GM23338 (cell line): Measurements from ENCODE around the gene SNTG2.

Experiments used
- EZH2 ChIP-seq: fragments of 200-600 bp; sonication (generic); IDR thresholded peaks from one replicate; pipeline ENCODE4 v1.8.0; 2017; ENCODE audit warnings: antibody characterized with exemption, mild to moderate bottlenecking, low read depth; ENCODE audit not compliant: unreplicated experiment
- REST ChIP-seq: IDR thresholded peaks from one replicate; pipeline ENCODE4 v1.6.1; 2018; ENCODE audit warnings: antibody characterized with exemption; ENCODE audit not compliant: unreplicated experiment
- TF ChIP-seq, protein P1 (sequence below), 2 experiments: fragments of 200-600 bp in 1 of 2; sonication (generic) in 1 of 2; conservative IDR thresholded peaks; 2 replicates each; pipeline versions ENCODE4 v1.5.1 to v1.6.1; 2016 to 2017; ENCODE audit warnings: antibody characterized with exemption in 2 of 2, low read depth in 2 of 2, mild to moderate bottlenecking in 2 of 2, moderate library complexity in 1 of 2

GRCh38 chr2:989781-990467 is 39.3 kb downstream of the SNTG2 start:
- TF ChIP-seq, protein P1, sequence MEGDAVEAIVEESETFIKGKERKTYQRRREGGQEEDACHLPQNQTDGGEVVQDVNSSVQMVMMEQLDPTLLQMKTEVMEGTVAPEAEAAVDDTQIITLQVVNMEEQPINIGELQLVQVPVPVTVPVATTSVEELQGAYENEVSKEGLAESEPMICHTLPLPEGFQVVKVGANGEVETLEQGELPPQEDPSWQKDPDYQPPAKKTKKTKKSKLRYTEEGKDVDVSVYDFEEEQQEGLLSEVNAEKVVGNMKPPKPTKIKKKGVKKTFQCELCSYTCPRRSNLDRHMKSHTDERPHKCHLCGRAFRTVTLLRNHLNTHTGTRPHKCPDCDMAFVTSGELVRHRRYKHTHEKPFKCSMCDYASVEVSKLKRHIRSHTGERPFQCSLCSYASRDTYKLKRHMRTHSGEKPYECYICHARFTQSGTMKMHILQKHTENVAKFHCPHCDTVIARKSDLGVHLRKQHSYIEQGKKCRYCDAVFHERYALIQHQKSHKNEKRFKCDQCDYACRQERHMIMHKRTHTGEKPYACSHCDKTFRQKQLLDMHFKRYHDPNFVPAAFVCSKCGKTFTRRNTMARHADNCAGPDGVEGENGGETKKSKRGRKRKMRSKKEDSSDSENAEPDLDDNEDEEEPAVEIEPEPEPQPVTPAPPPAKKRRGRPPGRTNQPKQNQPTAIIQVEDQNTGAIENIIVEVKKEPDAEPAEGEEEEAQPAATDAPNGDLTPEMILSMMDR (conservative IDR thresholded peaks at IDR 0.05; ENCODE audit: low read depth in 2 of 2): no peak
- TF ChIP-seq EZH2: no peak
- TF ChIP-seq REST: no peak
